LoVo (cell line): ENCODE measurements around the gene MNT.

Experiments used
- DNase-seq: peaks from one replicate; pipeline ENCODE4 v3.0.0-alpha.2; 2016; ENCODE audit warnings: low spot score

The MNT gene

GRCh38 chr17:2380950-2381649 lies 19.8 kb downstream of the MNT start:
- no peak for DNase-seq

- DNase-seq = no peak
Measured at GRCh38 chr17:2380226-2380922, 20.5 kb downstream of the MNT start.

- DNase-seq = no peak
Measured at GRCh38 chr17:2379489-2380225, 21.2 kb downstream of the MNT start.

GRCh38 chr17:2378905-2379304 lies 22.0 kb downstream of the MNT start:
- no peak for DNase-seq

- no peak for DNase-seq
Measured at GRCh38 chr17:2377659-2378058, 23.2 kb downstream of the MNT start.

- DNase-seq = no peak
Measured at GRCh38 chr17:2376107-2376506, 24.8 kb downstream of the MNT start.

- no peak for DNase-seq
Measured at GRCh38 chr17:2375406-2375805, 25.5 kb downstream of the MNT start.

GRCh38 chr17:2374549-2375285 lies 26.1 kb downstream of the MNT start:
- no peak for DNase-seq

- DNase-seq = no peak
Measured at GRCh38 chr17:2373179-2373578, 27.7 kb downstream of the MNT start.

GRCh38 chr17:2372681-2373080 lies 28.2 kb downstream of the MNT start:
- DNase-seq = no peak

- no peak for DNase-seq
Measured at GRCh38 chr17:2372180-2372579, 28.7 kb downstream of the MNT start.

GRCh38 chr17:2371183-2372130 lies 29.4 kb downstream of the MNT start:
- DNase-seq = no peak

- no peak for DNase-seq
Measured at GRCh38 chr17:2370211-2370589, 30.7 kb downstream of the MNT start.

- DNase-seq = no peak
Measured at GRCh38 chr17:2369551-2370210, 31.2 kb downstream of the MNT start.

- no peak for DNase-seq
Measured at GRCh38 chr17:2369039-2369438, 31.8 kb downstream of the MNT start.

GRCh38 chr17:2368359-2368758 lies 32.5 kb downstream of the MNT start:
- no peak for DNase-seq

GRCh38 chr17:2366747-2367494 lies 33.9 kb downstream of the MNT start:
- no peak for DNase-seq

GRCh38 chr17:2365132-2365531 lies 35.7 kb downstream of the MNT start:
- DNase-seq = no peak

- DNase-seq = no peak
Measured at GRCh38 chr17:2364763-2365116, 36.1 kb downstream of the MNT start.
